Measurements from ENCODE around the gene RAPGEF4.

The RAPGEF4 gene

GRCh38 chr2:172999641-173000386, 264.2 kb downstream of the RAPGEF4 start:
- DNase-seq (ENCODE audit: low spot score), result no peak
- in situ Hi-C loops (cut with MboI; ENCODE audit: low pct_unique_long_range_greater_than_20kb, low sequenced_read_pairs, unreplicated experiment), result no loop called here
- TF ChIP-seq CTCF (IDR thresholded peaks at IDR 0.05; ENCODE audit: extremely low read depth, insufficient read depth, missing control alignments), result no peak

GRCh38 chr2:173001664-173002604, 266.3 kb downstream of the RAPGEF4 start:
- no peak for DNase-seq (ENCODE audit: low spot score)
- in situ Hi-C loops (cut with MboI; ENCODE audit: low pct_unique_long_range_greater_than_20kb, low sequenced_read_pairs, unreplicated experiment), result no loop called here
- TF ChIP-seq CTCF (IDR thresholded peaks at IDR 0.05; ENCODE audit: extremely low read depth, insufficient read depth, missing control alignments), result no peak

DNA sequence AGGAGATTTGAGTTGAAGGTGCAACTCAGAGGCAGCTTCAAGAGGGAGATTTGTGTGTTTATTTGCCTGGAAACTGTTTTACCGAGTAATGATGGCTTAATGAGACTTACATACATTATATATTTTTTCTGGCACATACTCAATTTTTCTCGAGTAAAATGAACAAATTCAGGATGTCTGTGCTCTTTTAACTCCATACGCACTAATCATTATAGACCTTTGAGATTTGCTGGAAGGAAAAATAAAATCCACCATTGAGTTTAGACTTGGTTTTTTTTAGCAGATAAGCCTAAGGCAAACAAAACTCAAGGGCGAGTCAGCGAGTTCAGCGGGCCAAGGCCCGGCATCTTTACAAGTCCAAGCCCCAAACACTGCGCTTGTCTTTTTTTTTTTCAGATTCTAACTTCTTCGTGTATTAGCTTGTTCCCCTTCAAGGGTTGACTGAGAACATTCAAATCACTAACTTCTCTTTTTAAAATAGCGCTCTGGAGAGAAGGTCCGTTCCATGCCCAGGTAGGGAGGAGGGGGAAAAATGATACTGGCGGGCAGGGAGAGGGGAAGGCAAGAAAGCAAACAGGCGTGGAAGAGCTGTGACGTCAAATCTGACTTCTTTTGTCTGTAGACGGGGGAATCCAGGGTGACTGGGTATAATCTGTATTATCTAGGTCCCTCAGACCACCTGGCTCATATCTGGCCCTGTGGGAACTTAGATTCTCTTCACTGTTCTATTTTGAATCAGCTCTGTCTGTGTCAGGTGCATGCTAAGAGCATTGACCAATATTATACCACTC, 267.3 kb downstream of the RAPGEF4 start:
- DNase-seq (ENCODE audit: low spot score), result no peak
- in situ Hi-C loops (cut with MboI; ENCODE audit: low pct_unique_long_range_greater_than_20kb, low sequenced_read_pairs, unreplicated experiment), result no loop called here

DNA sequence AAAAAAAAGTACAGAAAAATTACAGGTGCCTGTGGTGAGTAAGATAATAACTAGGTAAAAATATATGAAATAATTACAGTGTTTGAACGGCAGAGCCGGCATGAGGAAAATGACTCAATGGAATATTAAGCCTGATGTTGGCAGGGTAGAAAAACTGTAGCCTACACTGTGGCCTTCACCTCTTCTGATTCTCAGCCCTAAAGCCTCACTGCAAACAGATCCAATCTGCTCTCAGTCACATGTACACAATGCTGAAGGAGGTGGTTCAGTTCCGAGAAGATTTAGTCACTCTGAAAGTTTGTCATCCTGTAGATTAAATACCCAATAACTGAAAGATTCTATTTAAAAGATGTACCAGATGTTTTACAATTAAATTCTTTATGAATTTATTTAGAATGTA, 273.1 kb downstream of the RAPGEF4 start:
- no peak for DNase-seq (ENCODE audit: low spot score)
- in situ Hi-C loops (cut with MboI; ENCODE audit: low pct_unique_long_range_greater_than_20kb, low sequenced_read_pairs, unreplicated experiment), result no loop called here
- TF ChIP-seq CTCF (IDR thresholded peaks at IDR 0.05; ENCODE audit: extremely low read depth, insufficient read depth, missing control alignments), result no peak

More for the DNA sequence above, 267.3 kb downstream of the RAPGEF4 start:
- no peak for TF ChIP-seq CTCF (IDR thresholded peaks at IDR 0.05; ENCODE audit: extremely low read depth, insufficient read depth, missing control alignments)

DNA sequence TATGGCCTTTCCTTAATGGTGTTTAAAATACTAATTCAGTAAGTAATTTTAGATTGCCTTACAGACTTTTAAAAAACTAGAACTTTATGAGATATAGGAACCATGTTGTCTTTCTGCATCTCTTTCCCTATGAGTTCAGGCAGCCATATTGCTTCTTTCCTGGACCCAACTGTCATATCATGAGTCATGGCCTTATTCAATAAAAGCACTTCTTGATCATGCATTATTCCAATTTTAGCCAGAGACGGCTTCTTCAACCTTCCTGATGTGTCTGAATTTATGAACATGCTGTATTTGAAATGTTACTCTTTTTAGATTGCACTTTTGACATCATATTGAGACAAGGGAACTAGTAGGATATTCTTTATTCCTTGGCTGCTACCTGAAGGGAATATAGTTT, 274.6 kb downstream of the RAPGEF4 start:
- TF ChIP-seq CTCF (IDR thresholded peaks at IDR 0.05; ENCODE audit: extremely low read depth, insufficient read depth, missing control alignments), result no peak
- in situ Hi-C loops (cut with MboI; ENCODE audit: low pct_unique_long_range_greater_than_20kb, low sequenced_read_pairs, unreplicated experiment), result no loop called here
- no peak for DNase-seq (ENCODE audit: low spot score)

DNA sequence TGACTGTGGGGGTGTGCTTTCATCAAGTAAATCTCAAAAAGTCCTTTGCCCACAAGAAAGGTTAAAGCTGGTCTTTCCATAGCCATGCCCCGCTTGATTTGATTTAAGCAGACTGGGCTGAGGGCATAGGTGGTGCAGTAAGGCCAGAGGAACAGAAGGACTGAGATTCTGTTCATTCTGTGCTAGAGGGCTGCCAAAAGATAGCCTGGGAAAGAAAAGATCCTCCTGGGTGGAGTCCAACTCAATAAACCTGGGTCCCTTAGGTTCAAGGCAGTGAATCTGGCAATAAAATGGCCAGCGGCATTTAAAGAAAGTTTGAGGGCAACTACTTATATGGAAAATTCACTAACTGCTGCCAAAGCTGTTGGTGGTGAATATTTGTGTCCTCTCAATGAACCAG, 280.8 kb downstream of the RAPGEF4 start:
- no peak for TF ChIP-seq CTCF (IDR thresholded peaks at IDR 0.05; ENCODE audit: extremely low read depth, insufficient read depth, missing control alignments)
- in situ Hi-C loops (cut with MboI; ENCODE audit: low pct_unique_long_range_greater_than_20kb, low sequenced_read_pairs, unreplicated experiment), result no loop called here
- DNase-seq (ENCODE audit: low spot score), result no peak
